Measurements from ENCODE around the gene TCF4. TPM values are rescaled to one million over a fixed set of nuclear protein-coding genes. Genes with fewer than 3 reads are reported as not detected.

TCF4 gene
- total and polyA plus RNA-seq, 2 donors (not counting 3 experiments of a cell fraction or from before 2014, with no cell fraction given) = 183 to 390 TPM

GRCh38 chr18:55179425-55179824 is 408.6 kb downstream of the TCF4 start:
- no peak for FAIRE-seq
- H3K79me2 ChIP-seq (ENCODE audit: control insufficient read depth, insufficient read depth, low read length) = no peaks in the 10 kb centered on the region
- H2AFZ ChIP-seq (ENCODE audit: low read depth, low read length) = no peak overlapping the region
- H3K27me3 ChIP-seq (ENCODE audit: control insufficient read depth in 2 of 2, insufficient read depth in 2 of 2, low read length in 2 of 2) = peaks cover 8 to 9% of the 10 kb centered on the region in 2 experiments
- DNase-seq (ENCODE audit: low read depth, low spot score) = no peak
- dilution Hi-C loops (cut with MboI; ENCODE audit: extremely low pct_ligation_motif_present, low sequenced_read_pairs) = no loop called here
- ChIA-PET POLR2A (no interaction called here), CTCF (no interaction called here)
- no peak overlapping the region for H3K4me3 ChIP-seq (replicated peaks in 1 of 3; ENCODE audit: insufficient read depth in 1 of 3, low read depth in 1 of 3, low read length in 3 of 3)
- no peak for TF ChIP-seq POLR2A (IDR thresholded peaks at IDR 0.05; ENCODE audit: low read depth, low read length)
- no peak for TF ChIP-seq CTCF (IDR thresholded peaks at IDR 0.05; ENCODE audit: extremely low read depth in 1 of 2, insufficient read depth in 1 of 2, low read depth in 1 of 2, low read length in 2 of 2)
- TF ChIP-seq FOS (IDR thresholded peaks at IDR 0.05; ENCODE audit: borderline replicate concordance, insufficient read depth, low read length) = no peak
- TF ChIP-seq POLR2AphosphoS5 (IDR thresholded peaks at IDR 0.05; ENCODE audit: insufficient read depth, low read depth, low read length) = no peak
- no peak overlapping the region for H3K9ac ChIP-seq (replicated peaks; ENCODE audit: extremely low read depth, insufficient read depth, low read length)
- intact Hi-C loops (cut with micrococcal nuclease) = no loop called here
- BruUV-seq (replicated peaks) = no TSS peak
- no peaks in the 10 kb centered on the region for H3K9me1 ChIP-seq (replicated peaks; ENCODE audit: control insufficient read depth, extremely low read depth, insufficient read depth, low read length)
- no peaks in the 10 kb centered on the region for H4K20me1 ChIP-seq (replicated peaks; ENCODE audit: control insufficient read depth, extremely low read depth, insufficient read depth, low read length)
- no peaks in the 10 kb centered on the region for H3K9me3 ChIP-seq (replicated peaks; ENCODE audit: control insufficient read depth, insufficient read depth, low read length)
- H3K36me3 ChIP-seq (ENCODE audit: control insufficient read depth in 2 of 2, extremely low read depth in 1 of 2, insufficient read depth in 2 of 2, low read length in 2 of 2) = no peaks in the 10 kb centered on the region
- no peak overlapping the region for H3K4me2 ChIP-seq (ENCODE audit: insufficient read depth, low read length)
- no peak overlapping the region for H3K27ac ChIP-seq (ENCODE audit: insufficient read depth, low read depth, low read length)
- no peaks in the 10 kb centered on the region for H3K4me1 ChIP-seq (ENCODE audit: control insufficient read depth, extremely low read depth, insufficient read depth, low read length)

GRCh38 chr18:55173291-55173690 is 414.7 kb downstream of the TCF4 start:
- FAIRE-seq (no peak), DNase-seq (ENCODE audit: low read depth, low spot score) (no peak)
- no peaks in the 10 kb centered on the region for H3K4me1 ChIP-seq (ENCODE audit: control insufficient read depth, extremely low read depth, insufficient read depth, low read length)
- no peak overlapping the region for H3K4me2 ChIP-seq (ENCODE audit: insufficient read depth, low read length)
- H3K36me3 ChIP-seq (ENCODE audit: control insufficient read depth in 2 of 2, extremely low read depth in 1 of 2, insufficient read depth in 2 of 2, low read length in 2 of 2) = no peaks in the 10 kb centered on the region
- no peaks in the 10 kb centered on the region for H4K20me1 ChIP-seq (replicated peaks; ENCODE audit: control insufficient read depth, extremely low read depth, insufficient read depth, low read length)
- CTCF ChIA-PET = no interaction called here
- H2AFZ ChIP-seq (ENCODE audit: low read depth, low read length) = no peak overlapping the region
- no peak overlapping the region for H3K9ac ChIP-seq (replicated peaks; ENCODE audit: extremely low read depth, insufficient read depth, low read length)
- H3K9me3 ChIP-seq (replicated peaks; ENCODE audit: control insufficient read depth, insufficient read depth, low read length) = no peaks in the 10 kb centered on the region
- H3K27ac ChIP-seq (ENCODE audit: insufficient read depth, low read depth, low read length) = no peak overlapping the region
- intact Hi-C loops (cut with micrococcal nuclease) = no loop called here
- no peaks in the 10 kb centered on the region for H3K9me1 ChIP-seq (replicated peaks; ENCODE audit: control insufficient read depth, extremely low read depth, insufficient read depth, low read length)
- POLR2A ChIA-PET = no interaction called here
- BruUV-seq (replicated peaks) = no TSS peak
- dilution Hi-C loops (cut with MboI; ENCODE audit: extremely low pct_ligation_motif_present, low sequenced_read_pairs) = no loop called here
- H3K79me2 ChIP-seq (ENCODE audit: control insufficient read depth, insufficient read depth, low read length) = no peaks in the 10 kb centered on the region
- H3K27me3 ChIP-seq (ENCODE audit: control insufficient read depth in 2 of 2, insufficient read depth in 2 of 2, low read length in 2 of 2) = no peaks in the 10 kb centered on the region
- no peak for TF ChIP-seq JUN (IDR thresholded peaks at IDR 0.05; ENCODE audit: borderline replicate concordance, insufficient read depth, insufficient read length, low read depth)
- no peak for TF ChIP-seq MAX (IDR thresholded peaks at IDR 0.05; ENCODE audit: insufficient read depth, insufficient read length)
- TF ChIP-seq CTCF (IDR thresholded peaks at IDR 0.05; ENCODE audit: extremely low read depth in 1 of 2, insufficient read depth in 1 of 2, low read depth in 1 of 2, low read length in 2 of 2) = no peak
- no peak for TF ChIP-seq GATA2 (IDR thresholded peaks at IDR 0.05; ENCODE audit: insufficient read depth, insufficient read length, low read depth, low read length)
- TF ChIP-seq FOS (IDR thresholded peaks at IDR 0.05; ENCODE audit: borderline replicate concordance, insufficient read depth, low read length) = no peak
- no peak for TF ChIP-seq POLR2A (IDR thresholded peaks at IDR 0.05; ENCODE audit: low read depth, low read length)
- TF ChIP-seq POLR2AphosphoS5 (IDR thresholded peaks at IDR 0.05; ENCODE audit: insufficient read depth, low read depth, low read length) = no peak
- no peak for TF ChIP-seq MYC (IDR thresholded peaks at IDR 0.05; ENCODE audit: low read depth, low read length)
- TF ChIP-seq EZH2 (IDR thresholded peaks at IDR 0.05; ENCODE audit: borderline replicate concordance, low read depth, low read length, severe bottlenecking) = no peak
- no peak overlapping the region for H3K4me3 ChIP-seq (replicated peaks in 1 of 3; ENCODE audit: insufficient read depth in 1 of 3, low read depth in 1 of 3, low read length in 3 of 3)
